ENCODE measurements around the gene FASTKD1.
A peak's percentile ranks its signal among the peaks of the same experiment; 100 is the strongest.

Gene FASTKD1

DNA sequence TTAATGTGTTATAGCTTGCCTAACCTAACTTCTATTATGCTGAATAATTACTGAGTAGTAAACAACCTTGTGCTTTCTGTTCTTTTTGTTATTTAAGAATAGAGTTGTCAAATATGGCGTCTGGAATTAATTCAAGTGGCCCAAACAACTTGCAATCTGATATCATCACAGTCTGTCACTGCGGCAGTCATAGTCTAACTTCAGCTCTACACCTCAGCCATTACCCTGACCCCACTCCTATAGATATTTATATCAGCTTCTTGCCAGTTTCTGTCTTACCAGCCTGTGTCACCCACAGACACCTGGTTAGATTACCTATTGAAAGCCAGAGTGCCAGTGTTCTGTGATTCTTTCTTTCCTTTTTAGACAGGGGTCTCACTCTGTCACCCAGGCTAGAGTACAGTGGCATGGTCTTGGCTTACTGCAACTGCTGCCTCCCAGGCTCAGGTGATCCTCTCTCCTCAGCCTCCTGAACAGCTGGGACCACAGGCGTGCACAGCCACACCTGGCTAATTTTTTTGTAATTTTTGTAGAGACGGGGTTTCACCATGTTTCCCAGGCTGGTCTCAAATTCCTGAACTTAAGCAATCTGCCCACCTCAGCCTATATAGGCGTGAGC is 78.2 kb downstream of the FASTKD1 start:
- no peak for FAIRE-seq

DNA sequence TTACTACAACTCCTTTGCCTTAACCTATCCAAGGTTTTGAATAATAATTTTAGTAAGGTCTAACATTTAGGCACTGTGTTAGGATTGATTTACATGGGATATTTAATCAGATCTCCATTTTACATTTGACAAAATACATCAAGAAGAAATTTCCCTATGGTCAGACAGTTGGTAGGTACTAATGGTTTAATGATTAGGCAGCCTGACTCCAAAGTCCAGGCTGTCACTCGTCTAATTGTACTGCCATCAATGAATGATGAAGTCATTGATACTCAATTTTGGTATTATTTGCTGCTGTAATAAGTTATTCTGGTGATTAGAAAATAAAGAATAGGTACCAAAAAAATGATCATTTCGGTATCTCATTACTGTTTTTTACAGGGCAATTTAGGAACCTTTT is 80.3 kb downstream of the FASTKD1 start:
- FAIRE-seq = no peak

DNA sequence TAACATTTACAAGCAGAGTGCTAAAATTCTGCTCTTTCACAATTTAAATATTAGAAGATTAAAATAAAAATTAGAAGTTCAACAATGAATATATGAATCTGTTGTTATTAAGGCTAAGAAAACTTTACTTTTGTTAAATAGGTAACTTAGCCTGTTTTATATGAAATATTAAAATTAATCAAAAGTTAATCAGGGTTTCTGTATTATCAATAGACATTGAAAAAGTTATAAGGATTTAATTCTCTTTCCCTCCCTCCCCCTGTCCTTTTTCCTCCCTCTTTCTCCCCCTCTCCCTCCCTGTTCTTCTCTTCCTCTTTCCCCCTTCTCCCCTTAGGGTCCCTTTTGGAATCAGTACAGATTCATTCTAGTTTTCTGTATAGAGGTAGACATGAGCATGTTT is 82.3 kb downstream of the FASTKD1 start:
- FAIRE-seq = peak; percentile 11

DNA sequence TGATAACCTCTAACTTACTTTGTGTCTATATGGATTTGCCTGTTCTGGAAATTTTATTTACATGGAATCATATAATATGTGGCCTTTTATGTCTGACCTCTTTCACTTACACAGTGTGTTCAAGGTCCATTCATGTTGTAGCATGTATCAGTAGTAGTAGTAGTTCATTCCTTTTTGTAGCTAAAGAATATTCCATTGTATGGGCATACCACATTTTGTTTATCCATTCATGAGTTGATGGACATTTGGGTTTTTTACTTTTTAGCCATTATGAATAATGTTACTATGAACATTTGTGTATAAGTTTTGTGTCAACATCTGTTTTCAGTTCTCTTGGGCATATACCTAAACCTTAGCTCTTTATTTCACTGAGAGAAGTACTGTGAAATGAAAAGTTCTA is 82.8 kb downstream of the FASTKD1 start:
- no peak for FAIRE-seq

DNA sequence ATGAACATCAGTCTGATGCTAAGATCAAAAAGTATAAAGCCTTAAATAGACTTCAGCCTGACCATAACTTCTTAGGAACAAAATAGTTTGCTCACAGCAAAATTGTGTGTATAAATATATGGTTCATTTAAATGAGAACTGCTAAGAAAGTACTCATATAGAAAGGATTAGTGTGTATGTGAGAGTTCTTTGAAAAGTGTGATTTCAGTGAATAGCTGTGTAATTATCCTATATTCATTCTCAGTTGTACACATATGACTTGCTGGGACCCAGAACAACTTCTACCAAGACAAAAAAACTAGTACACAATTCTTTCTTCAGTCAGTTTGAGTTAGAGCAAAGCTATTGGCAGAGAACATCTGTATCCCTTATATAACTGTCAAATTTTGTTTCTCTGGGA is 87.2 kb downstream of the FASTKD1 start:
- FAIRE-seq = no peak

DNA sequence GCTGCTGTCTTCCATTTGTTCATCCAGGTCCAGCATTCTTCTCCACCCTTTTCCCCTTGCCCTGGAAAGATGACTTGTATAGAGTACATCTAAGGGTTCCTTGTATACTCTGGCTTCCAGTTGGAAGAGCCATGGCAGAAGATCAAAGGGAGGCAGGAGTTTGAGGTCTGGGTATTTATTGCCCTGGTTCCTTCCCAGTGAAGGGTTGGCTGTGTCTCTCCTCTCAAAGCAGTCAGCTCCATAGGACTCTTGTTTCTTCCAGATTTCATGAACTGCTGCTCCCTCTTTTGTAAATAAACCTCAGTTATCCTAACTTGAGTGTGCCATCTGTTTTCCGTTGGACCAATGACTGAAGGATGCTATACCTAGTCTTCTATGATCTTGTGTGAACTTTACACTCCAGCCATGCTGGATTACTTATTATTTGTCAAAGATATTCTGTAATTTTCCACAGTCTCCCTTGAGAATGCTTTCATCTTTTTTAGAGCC is 88.0 kb downstream of the FASTKD1 start:
- no peak for FAIRE-seq

DNA sequence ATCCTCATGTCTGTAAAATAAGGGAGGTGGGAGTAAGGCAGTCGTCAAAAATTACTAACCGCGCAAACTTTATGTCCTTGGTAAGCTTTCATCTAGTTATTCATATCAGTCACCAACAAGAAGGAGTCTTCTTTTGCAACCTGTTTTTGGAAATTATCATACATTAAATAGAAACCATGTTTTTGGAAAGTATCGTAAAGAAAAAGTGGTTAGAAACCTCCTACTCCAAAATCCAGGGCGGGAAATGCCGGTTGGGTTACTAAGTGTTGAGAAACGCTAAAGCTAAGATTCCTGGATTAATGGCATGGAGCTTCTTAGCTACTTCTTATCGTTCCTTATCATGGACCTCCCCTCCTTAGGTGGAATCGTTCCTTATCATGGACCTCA is 93.6 kb downstream of the FASTKD1 start:
- FAIRE-seq = no peak

Data from A204.1 (cell line).